ENCODE data around the gene TEX9. TPM values are rescaled to one million over a fixed set of nuclear protein-coding genes. Genes with fewer than 3 reads are reported as not detected.

TEX9 gene
- total RNA-seq, 4 donors from 2014 or later = 18.3 to 27.5 (median 24.3) TPM

DNA sequence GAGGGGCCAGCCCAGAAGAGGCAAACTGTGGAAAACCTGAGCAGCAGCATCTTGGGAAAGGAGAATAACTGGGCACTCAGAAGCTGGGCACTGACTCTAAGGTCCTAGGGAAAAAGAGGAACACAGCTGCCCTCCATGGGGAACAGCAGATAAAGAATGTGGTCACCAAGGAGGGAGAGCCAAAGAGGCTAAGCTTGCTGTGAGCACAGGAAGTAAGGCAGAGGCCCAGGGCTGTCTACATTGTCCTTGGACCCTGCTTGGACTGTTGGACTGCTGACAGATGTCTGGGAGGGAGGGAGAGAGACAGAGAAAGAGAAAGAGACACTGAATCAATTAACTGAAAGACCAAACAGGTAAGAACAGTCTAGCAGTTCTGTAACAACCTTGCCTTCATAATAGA is 104.3 kb downstream of the TEX9 start:
- H3K4me3 ChIP-seq = no peak overlapping the region
- no peak for TF ChIP-seq POLR2A (IDR thresholded peaks at IDR 0.05)
- TF ChIP-seq, protein P1, sequence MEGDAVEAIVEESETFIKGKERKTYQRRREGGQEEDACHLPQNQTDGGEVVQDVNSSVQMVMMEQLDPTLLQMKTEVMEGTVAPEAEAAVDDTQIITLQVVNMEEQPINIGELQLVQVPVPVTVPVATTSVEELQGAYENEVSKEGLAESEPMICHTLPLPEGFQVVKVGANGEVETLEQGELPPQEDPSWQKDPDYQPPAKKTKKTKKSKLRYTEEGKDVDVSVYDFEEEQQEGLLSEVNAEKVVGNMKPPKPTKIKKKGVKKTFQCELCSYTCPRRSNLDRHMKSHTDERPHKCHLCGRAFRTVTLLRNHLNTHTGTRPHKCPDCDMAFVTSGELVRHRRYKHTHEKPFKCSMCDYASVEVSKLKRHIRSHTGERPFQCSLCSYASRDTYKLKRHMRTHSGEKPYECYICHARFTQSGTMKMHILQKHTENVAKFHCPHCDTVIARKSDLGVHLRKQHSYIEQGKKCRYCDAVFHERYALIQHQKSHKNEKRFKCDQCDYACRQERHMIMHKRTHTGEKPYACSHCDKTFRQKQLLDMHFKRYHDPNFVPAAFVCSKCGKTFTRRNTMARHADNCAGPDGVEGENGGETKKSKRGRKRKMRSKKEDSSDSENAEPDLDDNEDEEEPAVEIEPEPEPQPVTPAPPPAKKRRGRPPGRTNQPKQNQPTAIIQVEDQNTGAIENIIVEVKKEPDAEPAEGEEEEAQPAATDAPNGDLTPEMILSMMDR (IDR thresholded peaks at IDR 0.05) = no peak
- peak in 1 of 3 donors; percentile 67 for DNase-seq
- peaks cover 0 to 7% (median 1%) of the 10 kb centered on the region in 4 donors for H3K4me1 ChIP-seq
- no peaks in the 10 kb centered on the region for H3K36me3 ChIP-seq
- H3K27me3 ChIP-seq = no peaks in the 10 kb centered on the region
- H3K9me3 ChIP-seq = no peaks in the 10 kb centered on the region
- H3K27ac ChIP-seq = peak overlapping the region in 2 of 4 donors; percentile 36 to 50

DNA sequence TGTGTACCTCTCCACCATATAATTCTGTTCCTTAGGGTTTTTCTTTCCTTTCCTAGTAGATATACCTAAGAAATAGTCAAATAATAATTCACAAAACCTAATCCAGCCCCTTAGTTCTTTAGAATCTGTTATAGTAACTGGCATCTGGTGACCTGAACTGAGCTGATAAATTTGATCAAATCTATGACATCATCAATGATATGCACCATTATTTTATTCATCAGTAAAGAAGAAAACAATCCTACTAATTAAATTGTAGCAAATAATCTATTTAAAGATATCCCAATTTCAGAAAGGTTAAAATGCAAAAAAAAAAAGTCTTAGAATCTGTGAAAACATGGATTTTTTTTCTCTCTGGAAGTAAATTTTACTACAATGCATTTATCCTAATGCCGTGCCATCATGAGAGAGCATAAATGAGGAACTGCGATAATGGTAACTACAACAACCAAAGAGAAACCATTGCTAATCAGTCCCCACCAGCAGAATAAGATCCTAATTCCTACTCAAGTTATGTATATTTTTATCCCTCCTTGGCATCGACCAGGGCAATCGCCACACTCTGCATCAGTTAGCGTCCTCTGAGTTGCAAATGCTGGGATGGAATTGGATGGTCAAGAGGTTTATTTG is 106.3 kb downstream of the TEX9 start:
- H3K4me3 ChIP-seq = no peak overlapping the region
- no peak overlapping the region for H3K27ac ChIP-seq
- no peaks in the 10 kb centered on the region for H3K36me3 ChIP-seq
- no peak for TF ChIP-seq POLR2A (IDR thresholded peaks at IDR 0.05)
- TF ChIP-seq, protein P1 (IDR thresholded peaks at IDR 0.05) = no peak
- no peaks in the 10 kb centered on the region for H3K27me3 ChIP-seq
- peaks cover 0 to 7% (median 0%) of the 10 kb centered on the region in 4 donors for H3K4me1 ChIP-seq
- H3K9me3 ChIP-seq = no peaks in the 10 kb centered on the region
- no peak for DNase-seq

DNA sequence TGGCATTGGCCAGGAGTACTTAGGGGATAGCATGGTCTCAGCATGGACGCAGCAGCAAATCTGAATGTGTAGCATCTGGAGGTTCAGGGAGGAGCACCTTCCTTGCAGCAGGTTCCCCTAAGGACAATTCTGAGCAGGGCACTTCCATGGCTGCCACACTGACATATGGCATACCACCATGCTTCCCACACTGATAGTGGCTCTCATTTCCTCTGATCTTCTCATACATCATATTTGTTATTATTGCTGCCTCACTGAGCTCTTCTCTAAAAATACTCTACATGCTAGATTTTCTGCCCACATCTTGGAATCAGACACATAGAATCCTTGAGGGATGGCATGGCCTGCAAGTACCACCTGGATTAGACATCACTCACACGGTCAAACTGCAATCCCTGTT is 107.1 kb downstream of the TEX9 start:
- H3K4me1 ChIP-seq = peaks cover 0 to 7% (median 0%) of the 10 kb centered on the region in 4 donors
- no peak overlapping the region for H3K4me3 ChIP-seq
- no peaks in the 10 kb centered on the region for H3K9me3 ChIP-seq
- no peaks in the 10 kb centered on the region for H3K27me3 ChIP-seq
- H3K27ac ChIP-seq = no peak overlapping the region
- H3K36me3 ChIP-seq = no peaks in the 10 kb centered on the region
- TF ChIP-seq, protein P1 (IDR thresholded peaks at IDR 0.05) = no peak
- no peak for TF ChIP-seq POLR2A (IDR thresholded peaks at IDR 0.05)
- no peak for DNase-seq

DNA sequence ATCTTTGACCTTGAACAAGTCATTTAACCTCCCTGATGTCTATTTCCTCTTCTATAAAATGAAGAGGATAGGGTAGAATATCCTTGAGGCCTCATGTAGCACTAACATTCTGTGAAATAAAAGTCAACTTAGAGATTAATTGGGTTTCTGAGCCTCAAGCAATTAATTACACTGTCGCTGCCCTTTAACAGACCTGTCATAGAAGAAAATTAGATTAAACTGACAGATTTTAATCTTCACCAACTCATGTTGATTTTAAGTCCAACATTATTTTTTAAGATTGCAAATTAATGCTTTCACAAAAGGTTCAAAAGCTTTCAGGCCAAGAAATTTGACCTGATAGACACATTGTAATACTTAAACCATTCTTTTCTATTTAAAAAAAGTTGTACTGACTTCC is 107.8 kb downstream of the TEX9 start:
- Histone ChIP-seq H3K9me3 (no peaks in the 10 kb centered on the region), H3K27me3 (no peaks in the 10 kb centered on the region), H3K27ac (no peak overlapping the region), H3K36me3 (no peaks in the 10 kb centered on the region), H3K4me1 (peaks cover 0 to 7% (median 0%) of the 10 kb centered on the region in 4 donors), H3K4me3 (no peak overlapping the region)
- TF ChIP-seq, protein P1 (IDR thresholded peaks at IDR 0.05) = no peak
- no peak for TF ChIP-seq POLR2A (IDR thresholded peaks at IDR 0.05)
- no peak for DNase-seq

DNA sequence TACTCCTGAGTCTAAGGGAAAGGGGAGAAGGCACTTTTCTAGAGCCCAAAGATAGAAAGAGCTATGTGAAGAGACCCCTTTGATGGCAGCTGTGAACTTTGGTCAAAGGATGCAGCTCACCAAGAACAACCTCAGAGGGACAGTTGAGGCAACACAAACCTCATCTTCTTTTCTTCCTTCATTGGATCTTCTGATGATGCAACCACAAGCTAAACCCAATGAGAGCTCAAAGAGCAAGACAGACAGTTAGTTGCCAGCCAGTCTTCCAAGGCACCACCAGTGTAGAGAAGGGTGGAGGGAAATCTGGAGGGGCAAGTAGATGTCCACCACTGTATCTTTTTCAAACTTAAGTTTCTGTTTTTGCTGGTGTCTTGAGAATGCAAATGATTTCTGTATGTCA is 110.1 kb downstream of the TEX9 start:
- Histone ChIP-seq H3K9me3 (no peaks in the 10 kb centered on the region), H3K4me1 (no peaks in the 10 kb centered on the region), H3K27me3 (no peaks in the 10 kb centered on the region), H3K4me3 (no peak overlapping the region), H3K36me3 (no peaks in the 10 kb centered on the region), H3K27ac (no peak overlapping the region)
- no peak for TF ChIP-seq POLR2A (IDR thresholded peaks at IDR 0.05)
- TF ChIP-seq, protein P1 (IDR thresholded peaks at IDR 0.05) = no peak
- DNase-seq = no peak

Other genes with a start within 250 kb of the TEX9 start
- 10 to 100 TPM in 3 of 4 donors, 1 to 10 TPM in 1; 9.6 to 20.6 (median 16.2) TPM for gene RFX7, start 121.5 kb upstream of the TEX9 start, total RNA-seq
- 1 to 10 TPM in 3 of 4 donors, under 1 TPM in 1; 0.70 to 3.2 (median 1.5) TPM for gene MNS1, start 99.7 kb downstream of the TEX9 start, total RNA-seq

Data from Peyer's patch (tissue), 4 donors.